ENCODE results near the gene PIANP.
"Not testable (repeated sequence)": the region's sequence is repeated elsewhere in the genome, so short reads cannot be mapped to it uniquely, and the experiment has no call there.

The PIANP gene

GRCh38 chr12:6700646-6701051 is at the start of gene PIANP:
Gene PIANP, minus strand, starts transcription at chr12:6700815. Its CDS starts 2,754 bp downstream, at chr12:6698061.
- DNase-seq = no peak

DNA sequence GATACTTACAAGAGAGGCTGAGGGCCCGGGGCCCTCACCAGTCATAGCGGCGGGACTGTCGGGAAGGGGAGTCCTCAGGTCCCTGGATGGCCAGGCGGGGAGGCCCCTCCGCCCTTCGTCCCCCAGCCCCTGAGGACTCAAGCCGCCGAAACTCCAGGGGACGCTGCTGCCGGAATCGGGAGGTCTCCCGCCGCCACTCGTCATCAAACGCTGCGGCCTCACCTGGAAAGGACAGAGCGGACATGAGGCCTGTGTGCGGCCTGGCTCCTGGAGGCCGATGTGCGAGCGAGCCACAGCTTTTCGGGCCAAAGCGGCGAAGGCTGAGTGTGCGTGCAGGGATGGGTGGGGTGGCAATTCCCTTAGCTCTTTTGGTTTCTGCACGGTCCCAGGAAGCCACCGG is 48.1 kb upstream of the PIANP start:
- DNase-seq = no peak

- no peak for DNase-seq
Measured at GRCh38 chr12:6747216-6747615, 46.6 kb upstream of the PIANP start.

DNA sequence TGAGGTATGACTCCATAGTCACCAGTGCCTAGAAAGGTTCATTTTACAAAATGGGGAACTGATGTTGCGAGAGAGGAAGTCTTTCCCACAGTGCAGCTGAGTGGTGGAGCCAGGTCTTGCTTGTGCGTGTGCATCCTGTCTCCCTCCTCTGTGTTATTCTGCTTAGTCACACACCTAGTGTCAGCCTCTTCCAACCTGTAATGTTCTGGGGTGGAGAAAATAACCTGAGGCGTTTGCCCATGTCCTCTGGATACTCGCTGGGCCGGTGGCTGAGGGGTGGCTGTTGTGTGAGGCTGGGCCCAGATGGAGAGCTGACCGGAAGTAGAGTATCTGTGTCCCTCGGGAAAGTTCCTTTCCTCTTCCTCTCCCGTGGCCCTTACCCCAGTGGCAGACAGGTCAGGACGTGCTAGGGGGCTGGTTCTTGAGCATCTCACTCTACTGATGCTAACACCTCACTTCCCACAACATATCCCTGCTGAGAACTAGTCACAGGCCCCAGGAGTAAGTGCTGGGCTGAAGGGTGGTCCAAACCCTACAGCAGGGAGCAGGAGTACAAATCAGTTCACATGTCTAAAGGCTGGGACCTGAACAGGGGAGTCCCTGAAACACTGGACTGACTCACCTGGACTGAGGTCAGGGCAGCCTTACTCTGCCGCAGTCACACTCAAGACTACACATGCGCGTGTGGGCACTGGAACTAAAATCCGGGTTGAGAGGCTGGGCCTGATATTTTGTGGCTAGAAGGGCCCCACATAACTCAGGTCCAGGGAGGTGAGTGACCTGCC is 45.3 kb upstream of the PIANP start:
- DNase-seq = no peak

DNA sequence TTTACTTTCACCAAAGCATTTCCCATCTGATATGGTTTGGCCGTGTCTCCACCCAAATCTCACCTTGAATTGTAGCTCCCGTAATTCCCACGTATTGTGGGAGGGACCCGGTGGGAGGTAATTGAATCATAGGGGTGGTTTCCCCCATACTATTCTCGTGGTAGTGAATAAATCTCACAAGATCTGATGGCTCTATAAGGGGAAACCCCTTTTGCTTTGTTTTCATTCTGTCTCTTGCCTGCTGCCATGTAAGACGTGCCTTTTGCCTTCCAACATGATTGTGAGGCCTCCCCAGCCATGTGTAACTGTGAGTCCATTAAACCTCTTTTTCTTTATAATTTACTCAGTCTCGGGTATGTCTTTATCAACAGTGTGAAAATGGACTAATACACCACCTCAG is 42.7 kb upstream of the PIANP start:
- DNase-seq = not testable (repeated sequence)

GRCh38 chr12:6742834-6743233 is 42.2 kb upstream of the PIANP start:
- no peak for DNase-seq

DNA sequence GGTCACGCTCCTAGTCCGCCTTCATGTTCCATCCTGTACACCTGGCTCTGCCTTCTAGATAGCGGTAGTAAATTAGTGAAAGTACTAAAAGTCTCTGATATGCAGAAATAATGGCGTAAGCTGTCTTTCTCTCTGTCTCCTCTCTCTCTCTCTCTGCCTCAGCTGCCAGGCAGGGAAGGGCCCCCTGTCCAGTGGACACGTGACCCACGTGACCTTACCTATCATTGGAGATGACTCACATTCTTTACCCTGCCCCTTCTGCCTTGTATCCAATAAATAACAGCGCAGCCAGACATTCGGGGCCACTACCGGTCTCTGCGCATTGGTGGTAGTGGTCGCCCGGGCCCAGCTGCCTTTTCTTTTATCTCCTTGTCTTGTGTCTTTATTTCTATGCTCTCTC is 41.5 kb upstream of the PIANP start:
- not testable (repeated sequence) for DNase-seq

GRCh38 chr12:6736754-6737153 is 36.1 kb upstream of the PIANP start:
- DNase-seq = no peak

DNA sequence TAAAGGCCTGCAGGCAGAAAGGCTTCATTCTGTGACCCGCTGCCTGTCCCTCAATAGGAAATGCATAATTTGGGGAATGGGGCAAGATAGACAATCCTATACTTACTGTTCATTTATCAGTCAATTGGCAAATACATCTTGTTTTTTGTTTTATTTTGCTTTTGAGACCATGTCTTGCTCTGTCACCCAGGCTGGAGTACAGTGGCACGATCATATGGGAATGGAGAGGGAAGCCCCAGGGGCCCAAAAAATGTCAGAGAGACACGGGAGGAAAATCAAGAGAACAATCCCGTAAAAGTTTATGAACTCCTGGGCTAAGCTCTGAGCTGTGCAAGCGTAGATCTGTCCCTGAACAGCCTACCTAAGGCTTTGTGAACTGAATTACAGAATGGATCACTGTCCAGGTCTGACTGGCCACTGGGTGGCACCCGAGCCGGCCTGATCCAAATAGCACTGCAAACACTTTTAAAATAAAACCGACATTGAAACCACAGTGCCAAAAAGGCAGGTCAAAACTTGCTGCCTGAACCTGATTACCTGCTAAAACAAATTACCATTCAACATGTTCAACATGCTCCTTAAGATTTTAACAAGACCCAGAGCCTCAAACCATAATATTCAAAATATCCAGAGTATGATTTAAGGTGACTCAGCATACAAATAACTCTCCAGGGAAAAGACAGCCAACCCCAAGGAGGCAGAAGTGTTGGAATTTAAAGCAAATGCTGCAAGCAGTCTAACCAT is 35.0 kb upstream of the PIANP start:
- peak; percentile 57 for DNase-seq

DNA sequence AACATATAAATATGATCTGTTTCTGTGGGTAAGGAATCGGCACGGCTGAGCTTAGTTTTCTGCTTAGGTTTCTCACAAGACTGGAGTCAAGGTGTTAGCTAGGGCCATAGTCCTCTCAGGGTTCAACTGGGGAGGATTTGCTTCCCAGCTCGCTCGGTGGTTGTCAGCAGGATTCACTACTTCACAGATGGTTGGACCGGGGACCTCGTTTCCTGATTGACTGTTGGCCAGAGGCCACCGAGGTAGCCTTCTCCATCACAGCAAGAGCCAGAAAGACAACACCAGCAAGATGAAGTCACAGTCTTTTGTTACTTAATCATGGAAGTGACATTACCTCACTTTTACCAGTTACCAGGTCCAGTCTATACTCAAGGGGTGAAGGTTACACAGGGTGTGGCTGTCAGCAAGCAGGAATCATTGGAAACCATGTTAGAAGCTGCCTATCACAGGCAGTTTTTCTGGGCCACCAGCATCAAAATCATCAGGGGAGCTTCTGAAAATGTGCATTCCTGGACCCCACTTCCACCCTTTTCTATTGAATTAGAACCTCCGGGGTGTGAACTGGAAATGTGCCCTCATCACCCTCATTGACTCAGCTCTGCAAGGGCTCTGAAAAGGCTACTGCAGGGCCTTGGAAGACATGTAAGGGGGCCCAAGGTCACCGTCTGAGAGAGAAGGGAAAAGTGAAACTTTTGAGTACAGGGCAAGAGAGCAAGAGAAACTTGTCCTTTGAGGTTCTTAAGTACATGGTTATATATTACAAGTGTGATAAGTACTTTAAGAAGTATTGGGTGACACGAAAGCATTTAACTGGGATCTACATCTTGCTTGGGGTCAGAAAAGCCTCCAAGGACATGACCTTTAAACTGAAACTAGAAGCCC is 34.1 kb upstream of the PIANP start:
- no peak for DNase-seq

GRCh38 chr12:6730169-6730568 is 29.6 kb upstream of the PIANP start:
- no peak for DNase-seq

DNA sequence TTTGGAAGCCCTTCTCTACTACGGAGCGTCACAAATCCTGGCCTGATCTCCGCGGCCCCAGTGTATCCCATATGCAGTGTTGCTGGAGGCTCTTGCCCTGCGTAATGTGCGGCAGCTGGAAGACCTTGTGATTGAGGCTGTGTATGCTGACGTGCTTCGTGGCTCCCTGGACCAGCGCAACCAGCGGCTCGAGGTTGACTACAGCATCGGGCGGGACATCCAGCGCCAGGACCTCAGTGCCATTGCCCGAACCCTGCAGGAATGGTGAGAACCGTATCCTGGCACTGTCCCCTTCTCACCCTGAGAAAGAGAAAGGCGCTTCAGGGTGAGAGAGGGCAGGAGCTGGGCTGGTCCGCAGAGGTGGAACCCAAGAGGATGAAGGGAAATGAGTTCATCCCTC is 28.6 kb upstream of the PIANP start:
- no peak for DNase-seq

DNA sequence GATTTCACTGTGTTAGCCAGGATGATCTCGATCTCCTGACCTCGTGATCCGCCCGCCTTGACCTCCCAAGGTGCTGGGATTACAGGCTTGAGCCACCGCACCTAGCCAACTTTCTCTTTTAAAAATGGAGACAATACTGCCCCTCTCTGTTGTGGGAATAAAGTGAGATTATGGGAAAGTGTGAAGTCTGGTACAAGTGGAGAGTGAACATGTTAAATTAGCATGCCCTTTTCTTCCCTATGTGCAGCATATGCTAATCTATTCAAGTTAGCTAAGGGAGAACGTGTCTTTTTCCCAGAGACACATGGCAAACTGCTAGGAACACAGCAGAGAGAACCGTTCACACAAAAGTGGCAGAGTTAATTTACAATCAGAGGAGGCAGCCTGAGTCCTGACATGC is 24.7 kb upstream of the PIANP start:
- no peak for DNase-seq

DNA sequence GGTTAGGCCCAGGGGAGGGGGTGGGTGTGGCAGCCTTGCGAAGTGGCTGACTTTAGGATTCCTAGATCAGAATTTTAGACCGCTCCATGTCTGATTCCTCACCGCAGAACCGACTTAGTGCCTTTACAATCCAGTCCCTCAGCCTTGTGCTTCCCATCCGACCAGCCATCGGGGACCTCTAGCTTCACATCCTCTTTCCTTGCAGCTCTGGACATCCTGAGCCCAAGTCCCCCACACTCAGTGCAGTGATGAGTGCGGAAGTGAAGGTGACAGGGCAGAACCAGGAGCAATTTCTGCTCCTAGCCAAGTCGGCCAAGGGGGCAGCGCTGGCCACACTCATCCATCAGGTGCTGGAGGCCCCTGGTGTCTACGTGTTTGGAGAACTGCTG is 23.8 kb upstream of the PIANP start:
- peak; percentile 30 for DNase-seq

- peak; percentile 99 for DNase-seq
Measured at GRCh38 chr12:6723607-6724408, 23.2 kb upstream of the PIANP start, which contains the start of gene COPS7A. Gene COPS7A, plus strand, starts transcription at chr12:6724046. Its CDS starts 611 bp downstream, at chr12:6724657.

DNA sequence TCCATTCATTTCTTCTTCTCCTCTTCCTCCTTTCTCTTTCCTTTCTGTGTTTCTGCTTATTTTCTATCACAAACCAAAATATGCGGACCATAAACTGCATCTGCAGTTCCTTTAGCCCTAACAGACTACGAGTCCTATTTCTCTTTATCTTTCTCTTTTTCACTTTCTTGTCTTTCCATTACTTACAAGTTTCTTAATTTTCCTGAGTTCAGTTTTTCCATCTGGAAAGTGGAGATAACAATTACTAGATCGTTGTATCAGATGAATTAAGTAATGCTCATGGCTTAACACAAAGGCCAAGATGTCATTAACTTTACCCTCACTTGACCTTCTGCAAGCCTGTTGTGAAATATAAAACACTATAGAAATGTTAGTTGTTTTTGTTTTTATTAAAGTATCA is 22.2 kb upstream of the PIANP start:
- DNase-seq = no peak

GRCh38 chr12:6716874-6717437 is 16.3 kb upstream of the PIANP start:
- DNase-seq = no peak

- DNase-seq = not testable (repeated sequence)
Measured at GRCh38 chr12:6716031-6716873, 15.6 kb upstream of the PIANP start.

DNA sequence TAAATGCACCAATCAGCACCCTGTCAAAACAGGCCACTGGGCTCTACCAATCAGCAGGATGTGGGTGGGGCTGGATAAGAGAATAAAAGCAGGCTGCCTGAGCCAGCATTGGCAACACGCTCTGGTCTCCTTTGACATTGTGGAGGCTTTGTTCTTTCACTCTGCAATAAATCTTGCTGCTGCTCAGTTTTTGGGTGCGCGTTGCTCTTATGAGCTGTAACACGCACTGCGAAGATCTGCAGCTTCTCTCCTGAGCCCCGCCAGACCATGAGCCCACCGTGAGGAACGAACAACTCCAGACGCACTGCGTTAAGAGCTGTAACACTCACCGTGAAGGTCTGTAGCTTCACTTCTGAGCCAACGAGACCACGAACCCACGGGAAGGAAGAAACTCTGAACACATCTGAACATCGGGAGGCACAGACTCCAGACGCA is 8.4 kb upstream of the PIANP start:
- no peak for DNase-seq

GRCh38 chr12:6708351-6708750 is 7.7 kb upstream of the PIANP start:
- DNase-seq = not testable (repeated sequence)

DNA sequence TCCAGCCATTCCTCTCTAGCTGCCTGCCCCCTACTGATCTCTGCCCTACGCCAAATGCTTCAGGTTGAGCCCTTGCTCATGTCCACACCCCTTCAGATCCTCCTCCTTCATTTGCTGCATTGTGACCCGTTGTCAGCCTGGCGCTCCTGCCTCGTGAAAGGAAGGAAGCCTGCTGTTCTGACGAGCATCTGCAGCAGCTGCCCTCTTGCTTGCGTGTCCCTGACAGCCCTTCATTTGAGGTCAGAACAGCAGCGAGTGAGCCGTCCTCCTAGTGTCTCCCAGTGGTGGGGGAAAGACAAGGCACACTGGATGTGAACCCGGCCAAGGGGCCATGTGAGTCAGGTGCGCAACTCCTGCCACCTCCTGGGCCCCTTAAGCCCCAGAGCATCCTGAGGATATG is 3.0 kb upstream of the PIANP start:
- DNase-seq = no peak
